Activated T-helper 1 cell treated with anti-CD3 and anti-CD28 coated beads, Interleukin-12 subunit alpha, Interleukin-12 subunit beta, Interleukin-2, Interleukin-4 antibody, amounts not matched to agents 30 ng/mL and 10 ng/mL and 1 ng/mL, durations not matched to agents 14 hours and 24 hours and 36 hours (primary cell): ENCODE results near the gene ACTG2. TPM values are rescaled to one million over a fixed set of nuclear protein-coding genes. Genes with fewer than 3 reads are reported as not detected.

Experiments
- DNase-seq: peaks from one replicate; pipeline ENCODE4 v3.0.0; 2021; ENCODE audit warnings: low spot score
- H3K27ac Mint-ChIP-seq: one replicate; pipeline ENCODE4 v1.8.0; 2021; ENCODE audit warnings: mild to moderate bottlenecking, mixed read lengths
- H3K27me3 Mint-ChIP-seq: one replicate; pipeline ENCODE4 v1.8.0; 2022; ENCODE audit warnings: mild to moderate bottlenecking, moderate library complexity, mixed read lengths; ENCODE audit not compliant: insufficient read depth
- H3K36me3 Mint-ChIP-seq: one replicate; pipeline ENCODE4 v1.8.0; 2021; ENCODE audit warnings: low read depth, mixed read lengths
- H3K4me1 Mint-ChIP-seq: one replicate; pipeline ENCODE4 v1.8.0; 2021; ENCODE audit warnings: low read depth, mixed read lengths
- H3K4me3 Mint-ChIP-seq: one replicate; pipeline ENCODE4 v1.8.0; 2021; ENCODE audit warnings: mild to moderate bottlenecking, moderate library complexity, mixed read lengths
- H3K9me3 Mint-ChIP-seq: one replicate; pipeline ENCODE4 v1.8.0; 2021; ENCODE audit warnings: mixed read lengths
- intact Hi-C: fragments of 100-400 bp; cut with micrococcal nuclease; formaldehyde crosslinking; loops from one replicate; pipeline ENCODE4 v1.15.1; 2024
- total RNA-seq: library from RNA; stranded (reverse); gene quantifications from 2 replicates; pipeline ENCODE4 v1.2.3, GENCODE V29; 2022

Gene ACTG2
- total RNA-seq, 1 donor from 2014 or later = 0.26 TPM

DNA sequence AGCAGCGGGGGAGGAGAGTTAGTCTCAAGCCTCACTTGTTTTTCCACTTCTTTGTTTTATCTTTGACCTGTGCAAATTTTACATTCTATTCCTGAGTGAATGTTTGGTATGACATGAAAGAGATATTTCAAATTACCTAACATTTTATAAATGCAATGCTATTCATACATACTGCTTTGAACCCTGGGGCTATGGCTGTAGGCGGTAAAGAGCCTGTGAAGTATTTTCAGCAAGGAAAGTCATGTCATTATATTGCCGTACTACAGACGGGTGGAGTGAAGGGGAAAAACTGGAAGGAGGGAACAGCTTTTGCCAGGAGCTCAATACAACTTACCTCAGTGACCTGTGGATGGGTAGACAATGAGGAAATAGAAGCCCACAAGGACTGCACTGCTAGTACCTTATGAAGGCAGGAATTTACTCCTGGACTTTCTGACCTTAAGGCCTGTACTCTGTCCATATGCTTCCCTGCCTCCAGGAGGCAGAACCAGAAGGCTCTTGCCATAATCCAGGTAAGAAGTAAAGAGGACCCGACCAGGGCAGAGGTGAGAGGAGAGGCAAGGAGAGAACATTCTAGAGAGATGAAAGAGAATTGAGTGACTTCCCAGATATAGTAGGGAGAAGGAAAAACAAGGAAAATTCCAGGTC is 63.5 kb downstream of the ACTG2 start:
- H3K27ac Mint-ChIP-seq = no peak overlapping the region

DNA sequence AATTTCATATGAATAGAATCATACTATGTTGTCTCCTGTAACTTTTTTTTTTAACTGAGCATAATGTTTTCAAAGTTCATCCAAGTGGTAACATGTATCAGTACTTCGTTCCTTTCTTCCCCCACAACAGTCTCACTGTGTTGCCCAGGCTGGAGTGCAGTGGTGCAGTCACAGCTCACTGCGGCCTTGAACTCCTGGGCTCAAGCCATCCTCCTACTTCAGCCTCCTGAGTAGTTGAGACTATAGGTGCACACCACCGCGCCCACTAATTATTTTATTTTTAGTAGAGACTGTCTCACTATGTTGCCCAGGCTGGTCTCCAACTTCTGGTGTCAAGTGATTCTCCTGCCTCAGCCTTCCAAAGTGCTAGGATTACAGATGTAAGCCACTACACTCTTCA is 68.5 kb downstream of the ACTG2 start:
- intact Hi-C loops = no loop called here
- Mint-ChIP-seq H3K27ac (no peak overlapping the region), H3K4me3 (no peak overlapping the region), H3K36me3 (peaks cover 37% of the 10 kb centered on the region), H3K27me3 (no peaks in the 10 kb centered on the region), H3K9me3 (peaks cover 8% of the 10 kb centered on the region), H3K4me1 (peaks cover 36% of the 10 kb centered on the region)
- no peak for DNase-seq

More for the DNA sequence above, 63.5 kb downstream of the ACTG2 start:
- Mint-ChIP-seq H3K27me3 (no peaks in the 10 kb centered on the region), H3K36me3 (peaks cover 64% of the 10 kb centered on the region), H3K9me3 (no peaks in the 10 kb centered on the region), H3K4me1 (peaks cover 25% of the 10 kb centered on the region), H3K4me3 (no peak overlapping the region)
- DNase-seq = no peak
- intact Hi-C loops = no loop called here

DNA sequence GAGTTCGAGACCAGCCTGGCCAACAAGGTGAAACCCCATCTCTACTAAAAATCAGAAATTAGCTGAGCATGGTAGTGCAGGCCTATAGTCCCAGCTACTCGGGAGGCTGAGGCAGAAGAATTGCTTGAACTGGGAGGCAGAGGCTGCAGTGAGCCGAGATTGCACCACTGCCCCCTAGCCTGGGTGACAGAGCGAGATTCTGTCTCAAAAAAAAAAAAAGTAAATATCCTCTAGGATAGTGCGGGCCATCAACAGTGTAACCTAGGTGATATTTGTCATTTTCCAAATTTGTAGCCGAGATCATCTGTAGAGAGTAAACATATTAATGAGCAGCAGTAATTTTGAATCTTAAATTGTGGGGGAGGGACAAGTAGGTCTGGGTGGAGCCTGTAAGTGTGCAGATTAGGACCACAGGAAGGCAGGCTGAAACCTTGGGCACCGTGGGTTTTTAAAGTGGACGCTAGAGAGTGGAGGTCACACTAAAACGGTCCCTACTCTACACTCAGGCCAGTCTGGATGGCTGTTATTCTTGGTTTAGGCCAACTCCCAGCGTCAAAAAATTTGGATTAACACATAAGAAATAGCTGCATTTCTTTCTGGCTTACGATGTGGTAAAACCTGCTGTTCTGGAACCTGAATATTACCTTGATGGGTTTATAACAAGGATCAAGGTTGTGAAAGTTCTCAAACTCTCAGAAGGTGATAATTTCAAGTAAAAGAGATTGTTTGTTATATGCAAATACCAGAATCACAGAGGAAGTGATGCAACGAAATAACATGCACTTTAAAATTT is 69.2 kb downstream of the ACTG2 start:
- no peak for DNase-seq
- H3K4me3 Mint-ChIP-seq = no peak overlapping the region
- intact Hi-C loops = loop anchor here (2.0 kb wide), 2 partner anchors 17 to 75 kb away; no protein-coding TSS in a partner anchor
- no peak overlapping the region for H3K27ac Mint-ChIP-seq
- H3K27me3 Mint-ChIP-seq = no peaks in the 10 kb centered on the region
- peaks cover 36% of the 10 kb centered on the region for H3K4me1 Mint-ChIP-seq
- H3K9me3 Mint-ChIP-seq = peaks cover 8% of the 10 kb centered on the region
- peaks cover 30% of the 10 kb centered on the region for H3K36me3 Mint-ChIP-seq

DNA sequence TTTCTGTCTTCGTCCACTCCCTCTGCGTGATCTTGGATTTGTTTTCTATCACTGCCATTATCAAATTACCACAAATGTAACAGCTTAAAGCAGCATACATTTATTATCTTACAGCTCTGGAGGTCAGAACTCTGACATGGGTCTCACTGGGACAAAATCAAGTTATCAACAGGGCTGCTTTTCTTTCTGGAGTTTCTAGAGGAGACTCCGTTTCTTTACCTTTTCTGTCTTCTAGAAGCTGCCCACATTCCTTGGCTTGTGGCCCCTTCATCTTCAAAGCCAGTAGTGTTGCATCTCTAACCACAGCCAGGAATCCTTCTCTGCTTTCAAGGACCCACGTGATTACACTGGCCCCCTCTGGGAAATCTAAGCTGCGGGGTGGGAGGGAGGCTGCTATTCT is 70.0 kb downstream of the ACTG2 start:
- no peak overlapping the region for H3K27ac Mint-ChIP-seq
- H3K27me3 Mint-ChIP-seq = no peaks in the 10 kb centered on the region
- no peak for DNase-seq
- no peak overlapping the region for H3K4me3 Mint-ChIP-seq
- peaks cover 27% of the 10 kb centered on the region for H3K36me3 Mint-ChIP-seq
- H3K9me3 Mint-ChIP-seq = peaks cover 8% of the 10 kb centered on the region
- H3K4me1 Mint-ChIP-seq = peaks cover 34% of the 10 kb centered on the region
- intact Hi-C loops = loop anchor here (1.0 to 2.0 kb wide), 7 partner anchors 9 to 76 kb away; partner anchors contain the start of gene DGUOK

DNA sequence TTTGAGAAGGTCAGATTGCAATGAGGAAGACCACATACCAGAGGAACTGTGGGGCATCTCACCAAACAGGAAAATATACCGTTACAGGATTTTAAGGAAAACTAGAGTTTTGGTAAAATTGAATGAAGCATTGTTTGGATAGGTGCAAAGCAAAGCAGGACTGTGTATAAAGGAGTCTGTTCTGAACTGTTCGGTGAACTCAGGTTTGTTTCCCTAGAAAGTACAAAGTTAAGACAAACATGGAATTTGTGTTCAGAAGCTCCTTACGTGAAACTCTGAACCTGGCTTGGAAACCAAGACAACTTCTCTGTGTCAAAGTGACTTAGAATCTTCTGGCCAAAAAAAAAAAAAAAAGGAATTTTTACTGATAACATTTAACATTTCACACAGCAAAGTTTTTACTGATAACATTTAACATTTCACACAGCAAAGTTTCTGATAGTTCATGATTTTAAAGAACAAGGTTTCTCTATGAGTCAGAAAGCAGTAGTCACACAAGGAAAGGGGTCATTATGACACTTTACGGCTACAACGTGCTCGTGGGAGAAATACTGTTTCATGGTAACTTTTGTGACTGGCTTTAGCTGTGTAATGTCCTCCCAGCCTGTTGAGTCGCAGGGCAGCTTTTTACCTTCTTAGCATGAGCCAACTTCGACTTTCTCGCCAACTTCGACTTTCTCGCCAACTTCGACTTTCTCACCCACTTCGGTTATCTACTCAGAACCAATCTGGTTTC is 70.7 kb downstream of the ACTG2 start:
- no peak for DNase-seq
- intact Hi-C loops = loop anchor here (1.0 to 2.0 kb wide), 9 partner anchors 8 to 132 kb away; partner anchors contain the start of gene DGUOK
- H3K27ac Mint-ChIP-seq = peak overlapping the region; percentile 86
- peaks cover 19% of the 10 kb centered on the region for H3K36me3 Mint-ChIP-seq
- H3K27me3 Mint-ChIP-seq = no peaks in the 10 kb centered on the region
- H3K9me3 Mint-ChIP-seq = peaks cover 8% of the 10 kb centered on the region
- H3K4me1 Mint-ChIP-seq = peaks cover 30% of the 10 kb centered on the region
- H3K4me3 Mint-ChIP-seq = peak overlapping the region; percentile 1

DNA sequence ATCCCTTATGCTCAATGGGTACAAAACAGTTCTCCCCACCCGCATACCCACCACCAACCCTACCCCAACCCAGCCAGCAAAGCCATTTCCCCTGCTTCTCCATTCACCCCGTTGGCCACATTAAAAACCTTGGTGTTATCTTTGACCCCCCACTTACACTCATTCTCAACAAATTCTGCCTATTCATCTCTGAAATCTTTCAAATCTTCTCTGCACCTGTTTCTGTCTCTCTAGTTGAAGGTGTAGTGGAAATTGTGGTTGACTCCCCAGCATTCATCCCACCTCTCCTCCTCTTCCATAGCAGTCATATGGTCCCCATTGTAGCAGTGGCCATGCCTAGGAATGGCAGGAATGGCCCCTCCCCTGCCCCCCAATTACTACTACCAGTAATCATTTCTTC is 71.4 kb downstream of the ACTG2 start:
- H3K4me1 Mint-ChIP-seq = peaks cover 30% of the 10 kb centered on the region
- peak overlapping the region; percentile 86 for H3K27ac Mint-ChIP-seq
- peaks cover 12% of the 10 kb centered on the region for H3K36me3 Mint-ChIP-seq
- no peak for DNase-seq
- intact Hi-C loops = loop anchor here (1.0 to 2.0 kb wide), 2 partner anchors 25 to 133 kb away; no protein-coding TSS in a partner anchor
- no peaks in the 10 kb centered on the region for H3K27me3 Mint-ChIP-seq
- H3K4me3 Mint-ChIP-seq = no peak overlapping the region
- H3K9me3 Mint-ChIP-seq = peaks cover 8% of the 10 kb centered on the region

DNA sequence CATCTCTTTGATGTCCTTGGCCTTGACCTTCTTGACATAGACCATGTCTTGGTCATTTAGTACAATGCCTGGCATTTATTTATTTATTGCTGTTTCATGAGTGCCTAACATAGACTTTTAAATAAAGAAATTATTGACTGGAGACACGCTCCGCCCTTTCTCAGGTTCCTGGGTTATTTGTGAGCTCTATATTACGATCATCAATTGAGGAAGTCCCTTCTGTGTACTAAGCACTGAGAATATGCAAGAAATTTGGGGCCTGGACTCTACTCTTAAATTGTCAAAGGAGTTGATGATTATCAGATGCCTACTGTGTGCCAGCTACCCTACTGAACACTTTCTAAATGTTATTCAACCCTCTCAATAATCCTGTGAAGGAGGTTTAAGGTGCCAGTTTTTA is 72.2 kb downstream of the ACTG2 start:
- Mint-ChIP-seq H3K27ac (peak overlapping the region; percentile 42), H3K9me3 (peaks cover 8% of the 10 kb centered on the region), H3K4me1 (peaks cover 35% of the 10 kb centered on the region), H3K36me3 (peaks cover 8% of the 10 kb centered on the region), H3K27me3 (no peaks in the 10 kb centered on the region), H3K4me3 (no peak overlapping the region)
- no peak for DNase-seq
- intact Hi-C loops = loop anchor here (2.0 kb wide), 1 partner anchor 26 kb away; no protein-coding TSS in a partner anchor

DNA sequence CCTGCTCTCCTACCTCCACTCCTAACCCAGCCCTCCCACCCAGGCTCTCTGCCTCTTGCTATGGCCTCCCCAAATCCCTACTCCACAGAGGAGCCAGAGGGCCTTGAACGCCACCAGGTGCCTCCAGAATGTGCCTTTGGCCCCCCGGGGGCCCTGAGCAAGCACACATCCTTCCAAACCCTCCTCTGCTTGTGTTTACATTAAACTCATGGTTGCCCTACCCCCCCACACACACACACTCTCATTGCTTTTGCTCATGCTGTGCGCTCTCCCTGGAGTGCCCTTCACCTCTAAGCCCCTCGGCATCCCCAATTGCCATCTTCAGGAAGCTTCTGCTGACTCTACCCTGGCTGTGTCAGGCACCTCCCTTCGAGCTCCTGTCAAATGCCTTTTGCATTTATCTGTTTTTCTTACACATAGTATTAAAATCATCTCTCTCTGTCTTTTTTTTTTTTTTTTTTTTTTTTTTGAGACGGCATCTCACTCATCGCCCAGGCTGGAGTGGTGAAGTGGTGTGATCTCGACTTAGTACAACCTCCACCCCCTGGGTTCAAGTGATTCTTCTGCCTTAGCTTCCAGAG is 75.6 kb downstream of the ACTG2 start:
- Mint-ChIP-seq H3K27ac (no peak overlapping the region), H3K4me3 (no peak overlapping the region), H3K36me3 (no peaks in the 10 kb centered on the region), H3K4me1 (peaks cover 58% of the 10 kb centered on the region), H3K9me3 (no peaks in the 10 kb centered on the region), H3K27me3 (no peaks in the 10 kb centered on the region)
- intact Hi-C loops = no loop called here
- DNase-seq = no peak

DNA sequence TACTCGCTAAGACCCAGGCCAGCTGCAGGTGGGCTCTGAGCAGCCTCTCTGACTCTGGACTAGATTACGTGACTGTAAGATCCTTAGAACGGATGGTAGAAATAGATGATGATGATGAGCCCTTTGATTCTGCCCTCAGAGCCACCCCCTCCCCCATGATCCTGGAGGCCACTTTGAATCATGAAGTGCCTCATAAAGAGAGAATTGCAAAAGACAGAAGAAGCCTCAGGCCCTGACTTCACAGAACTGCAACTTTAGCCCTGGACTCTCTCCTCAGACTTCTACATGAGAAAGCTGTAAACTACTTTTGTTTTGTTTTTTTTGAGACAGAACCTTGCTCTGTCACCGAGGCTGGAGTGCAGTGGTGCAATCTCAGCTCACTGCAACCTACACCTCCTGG is 76.5 kb downstream of the ACTG2 start:
- H3K9me3 Mint-ChIP-seq = no peaks in the 10 kb centered on the region
- intact Hi-C loops = no loop called here
- no peaks in the 10 kb centered on the region for H3K36me3 Mint-ChIP-seq
- H3K27ac Mint-ChIP-seq = no peak overlapping the region
- no peak for DNase-seq
- no peaks in the 10 kb centered on the region for H3K27me3 Mint-ChIP-seq
- no peak overlapping the region for H3K4me3 Mint-ChIP-seq
- H3K4me1 Mint-ChIP-seq = peaks cover 49% of the 10 kb centered on the region

Other genes starting within 250 kb of the ACTG2 start
- 41.5 and 42.7 TPM in 2 replicates for gene TPRKB, start 155.7 kb upstream of the ACTG2 start, total RNA-seq
- 42.1 and 42.4 TPM in 2 replicates for gene DUSP11, start 112.9 kb upstream of the ACTG2 start, total RNA-seq
- gene C2orf78, start 108.8 kb upstream of the ACTG2 start, total RNA-seq = not detected in 2 replicates
- 50.8 and 56.0 TPM in 2 replicates for gene STAMBP, start 64.0 kb upstream of the ACTG2 start, total RNA-seq
- gene DGUOK, start 33.9 kb downstream of the ACTG2 start, total RNA-seq = 92.8 and 98.0 TPM in 2 replicates
- gene TET3, start 91.9 kb downstream of the ACTG2 start, total RNA-seq = 19.2 and 20.5 TPM in 2 replicates